K562 (cell line): ENCODE results near the gene C1orf87. TPM values are rescaled to one million over a fixed set of nuclear protein-coding genes. Genes with fewer than 3 reads are reported as not detected.

Experiments
- ATAC-seq: fragments of 200-7000 bp; cut with Tn5 transposase; 3 replicates; pipeline ENCODE4 v1.9.1; 2020; ENCODE audit warnings: moderate library complexity
- BruUV-seq: library from RNA; stranded (reverse); fragments of 400-500 nt; replicated peaks from 2 replicates; lab custom pipeline; 2021; lab: Mats Ljungman, UMichigan
- CTCF ChIA-PET: fragments of 300-600 bp; formaldehyde crosslinking; extraction: SDS; loops from one replicate; lab custom pipeline; 2021; ENCODE audit warnings: low intra/inter-chr PET ratio; lab: Yijun Ruan, JAX
- POLR2A ChIA-PET: fragments of 300-600, 350-650 bp; sonication (Branson Sonifier 250); formaldehyde crosslinking; extraction: SDS; loops from one replicate; lab custom pipeline; 2021; ENCODE audit warnings: antibody characterized with exemption, inconsistent platforms; lab: Yijun Ruan, JAX
- DNase-seq, 4 experiments: peaks; one replicate each; pipeline versions ENCODE4 v3.0.0 to v3.0.0-alpha.2; 2011 to 2018; ENCODE audit warnings: low spot score in 3 of 4, mixed read lengths in 3 of 4; ENCODE audit errors: extremely low read depth in 1 of 4
- FAIRE-seq: peaks from 2 replicates; lab custom pipeline; 2011; peaks lifted over from hg19 to GRCh38; lab: Jason Lieb, UNC
- H2AFZ ChIP-seq: 2 replicates; pipeline ENCODE4 v1.6.0; 2011; ENCODE audit warnings: low read depth, low read length, control low read depth, inconsistent platforms
- H3K27ac ChIP-seq: fragments of 200-600 bp; 3 replicates; pipeline ENCODE4 v1.8.0; 2011; ENCODE audit warnings: low read depth, mild to moderate bottlenecking, control low read depth, inconsistent platforms, low read length, moderate library complexity, mixed read lengths; ENCODE audit errors: extremely low read depth
- H3K27me3 ChIP-seq, 2 experiments: fragments of 300-600 bp in 1 of 2; 2 replicates in 1 of 2; 3 replicates in 1 of 2; pipeline versions ENCODE4 v1.6.0 to v1.8.0; 2011; ENCODE audit warnings: inconsistent platforms in 2 of 2, low read length in 2 of 2, mild to moderate bottlenecking in 1 of 2, mixed read lengths in 1 of 2, moderate library complexity in 1 of 2; ENCODE audit not compliant: control insufficient read depth in 2 of 2, insufficient read depth in 2 of 2
- H3K36me3 ChIP-seq: fragments of 300-600 bp; 3 replicates; pipeline ENCODE4 v1.8.0; 2011; ENCODE audit warnings: mild to moderate bottlenecking, low read length, inconsistent platforms; ENCODE audit not compliant: control insufficient read depth, insufficient read depth
- H3K4me1 ChIP-seq, 2 experiments: fragments of 200-600 bp in 1 of 2; replicated peaks in 1 of 2; 2 replicates in 1 of 2; 3 replicates in 1 of 2; pipeline versions ENCODE4 v1.5.1 to v1.8.0; 2011; ENCODE audit warnings: inconsistent platforms in 2 of 2, low read length in 2 of 2, mild to moderate bottlenecking in 1 of 2, mixed read lengths in 1 of 2, moderate library complexity in 1 of 2; ENCODE audit not compliant: control insufficient read depth in 2 of 2, insufficient read depth in 2 of 2
- H3K4me2 ChIP-seq: 2 replicates; pipeline ENCODE4 v1.6.1; 2011; ENCODE audit warnings: low read length, control low read depth, inconsistent platforms, mixed read lengths; ENCODE audit not compliant: insufficient read depth
- H3K4me3 ChIP-seq: fragments of 200-600 bp; sonication (generic), shearing (Covaris generic); 2 replicates; pipeline ENCODE4 v1.5.1; 2016; ENCODE audit warnings: control low read depth, inconsistent platforms
- H3K79me2 ChIP-seq: fragments of 200-600 bp; 3 replicates; pipeline ENCODE4 v1.8.0; 2011; ENCODE audit warnings: low read length, inconsistent platforms; ENCODE audit not compliant: control insufficient read depth, insufficient read depth
- H3K9ac ChIP-seq, 2 experiments: 2 replicates each; pipeline versions ENCODE4 v1.6.0 to v1.6.1; 2011; ENCODE audit warnings: low read depth in 2 of 2, low read length in 2 of 2, control low read depth in 1 of 2, inconsistent platforms in 1 of 2, mild to moderate bottlenecking in 1 of 2, mixed read lengths in 1 of 2; ENCODE audit not compliant: insufficient read depth in 1 of 2
- H3K9me1 ChIP-seq: one replicate; pipeline ENCODE4 v1.6.0; 2011; ENCODE audit warnings: inconsistent platforms, mild to moderate bottlenecking, low read length, moderate library complexity; ENCODE audit not compliant: control insufficient read depth, insufficient read depth
- H3K9me3 ChIP-seq: replicated peaks from 2 replicates; pipeline ENCODE4 v1.5.1; 2011; ENCODE audit warnings: low read depth, low read length, inconsistent platforms; ENCODE audit not compliant: control insufficient read depth, insufficient read depth
- H4K20me1 ChIP-seq: replicated peaks from 2 replicates; pipeline ENCODE4 v1.6.1; 2011; ENCODE audit warnings: low read length, inconsistent platforms, mixed read lengths; ENCODE audit not compliant: control insufficient read depth, insufficient read depth
- ELF1 ChIP-seq: fragments of 200-800 bp; sonication (Bioruptor generic); IDR thresholded peaks from 2 replicates; pipeline ENCODE4 v1.6.1; 2016; ENCODE audit warnings: missing genetic modification characterization, missing compliant biosample characterization
- FOS ChIP-seq: IDR thresholded peaks from 3 replicates; pipeline ENCODE4 v1.6.1; 2011; ENCODE audit not compliant: insufficient read length; ENCODE audit errors: extremely low read depth
- RB1 ChIP-seq: fragments of 450-650 bp; IDR thresholded peaks from 2 replicates; pipeline ENCODE4 v1.6.1; 2017; ENCODE audit warnings: low read depth, mild to moderate bottlenecking
- RFX5 ChIP-seq: IDR thresholded peaks from 2 replicates; pipeline ENCODE4 v1.6.1; 2011; ENCODE audit warnings: low read depth, mild to moderate bottlenecking, improper control_type of control experiment, low read length
- RREB1 ChIP-seq: fragments of 250-450 bp; sonication (Bioruptor Pico); IDR thresholded peaks from 2 replicates; pipeline ENCODE4 v1.4.0; 2020
- SRSF7 ChIP-seq: fragments of 200-400 bp; formaldehyde crosslinking; optimal IDR thresholded peaks from 2 replicates; pipeline ENCODE3; 2017; ENCODE audit warnings: mild to moderate bottlenecking, low read depth, low read length
- ZNF3 ChIP-seq: fragments of 250-450 bp; sonication (Bioruptor Pico); IDR thresholded peaks from 2 replicates; pipeline ENCODE4 v1.5.0; 2021; ENCODE audit warnings: mild to moderate bottlenecking, moderate library complexity
- WGBS: fragments of 100-300 bp; shearing (Covaris generic); methylation state at CpG from one replicate; pipeline ENCODE4 v1.1.6; 2016; ENCODE audit warnings: low coverage, mixed read lengths; ENCODE audit not compliant: insufficient coverage; ENCODE audit errors: missing lambda C conversion rate; 5-methylcytosine and 5-hydroxymethylcytosine counted together
- in situ Hi-C: fragments of 300-500 bp; cut with MboI; formaldehyde crosslinking; loops from 4 replicates; pipeline ENCODE4 v1.15.0; 2018; ENCODE audit warnings: inconsistent platforms, mixed read lengths
- intact Hi-C: fragments of 100-400 bp; cut with micrococcal nuclease; formaldehyde crosslinking; loops from 2 replicates; pipeline ENCODE4 v1.14.2; 2022
- polyA plus RNA-seq, 8 experiments: library from polyadenylated mRNA; depleted of rRNA in 4 of 8; stranded (reverse) in 5 of 8; unstranded in 3 of 8; fragments of >200 nt; fragmentation: Nextera tagmentation in 2 of 8; fragmentation: Illumina TruSeq in 1 of 8; extraction: Ambion mirVana in 2 of 8; extraction: Trizol in 1 of 8; gene quantifications; 2 replicates each; pipeline versions ENCODE4 v1.2.1 to v1.2.3, GENCODE V29; 2011 to 2014; ENCODE audit warnings: inconsistent platforms in 1 of 8, missing spikeins in 1 of 8
- total RNA-seq, 7 experiments: library from RNA; depleted of rRNA in 6 of 7; stranded (reverse); fragments of >200 nt in 6 of 7; fragmentation: Illumina TruSeq in 2 of 7; extraction: Trizol in 2 of 7; gene quantifications; 2 replicates each; pipeline versions ENCODE4 v1.2.1 to v1.2.3, GENCODE V29; 2011 to 2021; ENCODE audit warnings: low replicate concordance in 1 of 7

C1orf87 gene
- total and polyA plus RNA-seq, 9 of the 15 experiments (the other 6 are each of a cell fraction or from before 2014, with no cell fraction given), result not detected

GRCh38 chr1:60111716-60112115 lies 38.1 kb upstream of the C1orf87 start:
- no peaks in the 10 kb centered on the region for H4K20me1 ChIP-seq
- in situ Hi-C loops (no loop called here), intact Hi-C loops (no loop called here)
- WGBS, result 5% methylated on average over 1 of the region's 1 CpG
- ATAC-seq (no peak), FAIRE-seq (no peak)
- no peak overlapping the region for H3K4me3 ChIP-seq
- no peaks in the 10 kb centered on the region for H3K9me1 ChIP-seq
- no peaks in the 10 kb centered on the region for H3K27me3 ChIP-seq
- no peaks in the 10 kb centered on the region for H3K36me3 ChIP-seq
- no peak overlapping the region for H3K9ac ChIP-seq
- BruUV-seq, result no TSS peak
- no peaks in the 10 kb centered on the region for H3K9me3 ChIP-seq
- no peak overlapping the region for H3K4me2 ChIP-seq
- no peak overlapping the region for H3K27ac ChIP-seq
- POLR2A ChIA-PET, result no interaction called here
- H3K79me2 ChIP-seq, result no peaks in the 10 kb centered on the region
- no peaks in the 10 kb centered on the region for H3K4me1 ChIP-seq
- no peak for TF ChIP-seq ZNF3
- no peak for TF ChIP-seq RFX5
- no peak for TF ChIP-seq FOS
- no peak for TF ChIP-seq RREB1
- no peak for TF ChIP-seq SRSF7
- TF ChIP-seq ELF1 (tag), result no peak
- no peak for TF ChIP-seq RB1
- TF ChIP-seq, all 486 proteins: peak for 0
- no peak overlapping the region for H2AFZ ChIP-seq
- CTCF ChIA-PET, result no interaction called here
- DNase-seq, result no peak
